Gastroesophageal sphincter (tissue), 4 donors: Measurements from ENCODE around the gene MT1E. TPM values are rescaled to one million over a fixed set of nuclear protein-coding genes. Genes with fewer than 3 reads are reported as not detected.
"Not testable (repeated sequence)": the region's sequence is repeated elsewhere in the genome, so short reads cannot be mapped to it uniquely, and the experiment has no call there.

Source experiments
- ATAC-seq: fragments of 150-250 bp; one replicate; pipeline ENCODE4 v1.9.1; 2016; ENCODE audit warnings: mild to moderate bottlenecking, moderate library complexity
- H3K27ac ChIP-seq, 4 donors: fragments of 200-600 bp; sonication (generic) in 3 of 4; 1 replicate in 3 of 4; 2 replicates in 1 of 4; pipeline ENCODE4 v1.5.1; 2016 to 2019
- H3K27me3 ChIP-seq: fragments of 200-600 bp; sonication (generic); one replicate; pipeline ENCODE4 v1.5.1; 2019
- H3K36me3 ChIP-seq, 2 donors: fragments of 200-600 bp; sonication (generic); one replicate each; pipeline ENCODE4 v1.5.1; 2019; ENCODE audit warnings: control low read depth in 1 of 2
- H3K4me1 ChIP-seq, 3 donors: fragments of 200-600 bp; sonication (generic); 1 replicate in 2 of 3; 2 replicates in 1 of 3; pipeline ENCODE4 v1.5.1; 2016 to 2019; ENCODE audit warnings: control low read depth in 2 of 3
- H3K4me3 ChIP-seq, 2 donors: fragments of 200-600 bp; sonication (generic); one replicate each; pipeline ENCODE4 v1.5.1; 2019; ENCODE audit warnings: mild to moderate bottlenecking in 1 of 2, moderate library complexity in 1 of 2
- H3K9me3 ChIP-seq, 3 donors: fragments of 200-600 bp; sonication (generic); one replicate each; pipeline ENCODE4 v1.5.1; 2017 to 2019; ENCODE audit warnings: control low read depth in 2 of 3
- EP300 ChIP-seq: sonication (generic); formaldehyde crosslinking; IDR thresholded peaks from one replicate; pipeline ENCODE4 v1.6.1; 2017; ENCODE audit warnings: antibody characterized with exemption, mild to moderate bottlenecking
- POLR2A ChIP-seq, 2 donors: fragments of 450-650 bp; IDR thresholded peaks; one replicate each; pipeline ENCODE4 v1.6.1; 2017; ENCODE audit warnings: antibody characterized with exemption in 2 of 2, mild to moderate bottlenecking in 2 of 2, moderate library complexity in 1 of 2
- POLR2AphosphoS5 ChIP-seq: sonication (generic); formaldehyde crosslinking; IDR thresholded peaks from one replicate; pipeline ENCODE4 v1.6.1; 2017; ENCODE audit warnings: antibody characterized with exemption
- WGBS, 2 donors: methylation state at CpG; one replicate each; pipeline ENCODE4 v1.1.5; 2018; ENCODE audit warnings: low coverage in 1 of 2; 5-methylcytosine and 5-hydroxymethylcytosine counted together
- total RNA-seq, 4 donors: library from RNA; depleted of rRNA; stranded (reverse); fragments of >200 nt; gene quantifications; one replicate each; pipeline ENCODE4 v1.1.0, GENCODE V29; 2016
- TF ChIP-seq, protein P1 (sequence below), 4 experiments: fragments of 200-600 bp in 2 of 4; fragments of 450-650 bp in 2 of 4; sonication (generic) in 1 of 4; IDR thresholded peaks; one replicate each; pipeline ENCODE4 v1.5.1; 2017 to 2019; ENCODE audit warnings: antibody characterized with exemption in 4 of 4, mild to moderate bottlenecking in 2 of 4, moderate library complexity in 2 of 4

MT1E gene
- total RNA-seq, 4 donors from 2014 or later: 101 to 194 (median 144) TPM

DNA sequence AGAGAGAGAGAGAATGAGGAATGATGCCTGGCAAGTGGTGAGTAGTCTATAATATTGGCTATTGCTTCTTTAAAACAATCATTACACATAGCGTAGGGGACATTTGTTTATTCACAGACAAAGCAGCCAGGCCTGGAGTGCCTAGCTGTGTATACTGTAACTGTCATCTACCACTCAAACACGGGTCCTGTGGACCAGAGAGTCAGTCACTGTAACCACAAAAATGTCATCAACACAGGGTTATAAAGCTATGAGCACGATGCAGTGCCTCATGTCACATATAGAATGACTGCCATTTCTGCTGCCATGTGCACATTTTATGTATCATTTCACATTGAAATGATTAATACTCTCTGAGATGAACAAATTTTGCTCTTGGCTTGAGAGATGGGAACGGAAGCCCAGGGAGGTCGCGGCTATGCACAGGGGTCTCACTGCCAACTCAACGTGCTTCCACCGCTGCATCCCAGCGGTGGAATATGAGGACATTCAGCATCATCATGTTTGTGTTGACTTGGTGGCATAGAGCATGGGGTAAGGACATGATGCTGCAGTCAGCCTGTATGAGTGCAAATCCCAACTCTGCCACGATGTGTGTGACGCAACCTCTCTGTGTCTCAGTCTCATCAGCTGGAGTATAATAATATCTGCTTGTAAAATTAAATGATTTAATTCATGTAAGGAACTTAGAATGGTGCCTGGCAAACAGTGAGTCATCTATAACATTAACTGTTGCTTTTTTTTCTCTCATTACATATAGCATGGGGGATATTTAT is 47.4 kb downstream of the MT1E start:
- H3K4me1 ChIP-seq: peaks cover 0 to 25% (median 18%) of the 10 kb centered on the region in 3 donors
- no peaks in the 10 kb centered on the region for H3K9me3 ChIP-seq
- no peak overlapping the region for H3K27ac ChIP-seq
- ATAC-seq: no peak
- TF ChIP-seq POLR2AphosphoS5 (no peak), POLR2A (IDR thresholded peaks at IDR 0.05) (no peak), EP300 (no peak)
- TF ChIP-seq, protein P1, sequence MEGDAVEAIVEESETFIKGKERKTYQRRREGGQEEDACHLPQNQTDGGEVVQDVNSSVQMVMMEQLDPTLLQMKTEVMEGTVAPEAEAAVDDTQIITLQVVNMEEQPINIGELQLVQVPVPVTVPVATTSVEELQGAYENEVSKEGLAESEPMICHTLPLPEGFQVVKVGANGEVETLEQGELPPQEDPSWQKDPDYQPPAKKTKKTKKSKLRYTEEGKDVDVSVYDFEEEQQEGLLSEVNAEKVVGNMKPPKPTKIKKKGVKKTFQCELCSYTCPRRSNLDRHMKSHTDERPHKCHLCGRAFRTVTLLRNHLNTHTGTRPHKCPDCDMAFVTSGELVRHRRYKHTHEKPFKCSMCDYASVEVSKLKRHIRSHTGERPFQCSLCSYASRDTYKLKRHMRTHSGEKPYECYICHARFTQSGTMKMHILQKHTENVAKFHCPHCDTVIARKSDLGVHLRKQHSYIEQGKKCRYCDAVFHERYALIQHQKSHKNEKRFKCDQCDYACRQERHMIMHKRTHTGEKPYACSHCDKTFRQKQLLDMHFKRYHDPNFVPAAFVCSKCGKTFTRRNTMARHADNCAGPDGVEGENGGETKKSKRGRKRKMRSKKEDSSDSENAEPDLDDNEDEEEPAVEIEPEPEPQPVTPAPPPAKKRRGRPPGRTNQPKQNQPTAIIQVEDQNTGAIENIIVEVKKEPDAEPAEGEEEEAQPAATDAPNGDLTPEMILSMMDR (IDR thresholded peaks at IDR 0.05): no peak
- H3K4me3 ChIP-seq: no peak overlapping the region
- H3K27me3 ChIP-seq: peaks cover 90% of the 10 kb centered on the region
- H3K36me3 ChIP-seq: no peaks in the 10 kb centered on the region
- 75 to 85% methylated on average over 8 to 11 of the region's 11 CpGs for WGBS, 2 donors

DNA sequence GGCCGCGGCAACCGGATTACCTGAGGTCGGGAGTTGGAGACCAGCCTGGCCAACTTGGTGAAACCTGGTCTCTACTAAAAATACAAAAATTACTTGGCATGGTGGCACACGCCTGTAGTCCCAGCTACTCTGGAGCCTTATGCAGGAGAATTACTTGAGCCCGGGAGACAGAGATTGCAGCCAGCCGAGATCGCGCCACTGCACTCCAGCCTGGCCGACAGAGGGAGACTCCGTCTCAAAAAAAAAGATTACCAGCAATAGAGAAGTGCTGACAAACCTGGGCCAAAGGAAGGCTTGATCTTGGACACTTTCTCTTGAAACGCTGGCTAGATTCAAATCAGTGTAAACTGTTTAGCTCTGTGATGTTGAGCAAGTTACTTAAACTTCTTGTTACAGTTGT is 48.3 kb downstream of the MT1E start:
- WGBS, 2 donors: 37 to 55% methylated on average over 5 to 6 of the region's 12 CpGs
- ATAC-seq: peak; percentile 55

DNA sequence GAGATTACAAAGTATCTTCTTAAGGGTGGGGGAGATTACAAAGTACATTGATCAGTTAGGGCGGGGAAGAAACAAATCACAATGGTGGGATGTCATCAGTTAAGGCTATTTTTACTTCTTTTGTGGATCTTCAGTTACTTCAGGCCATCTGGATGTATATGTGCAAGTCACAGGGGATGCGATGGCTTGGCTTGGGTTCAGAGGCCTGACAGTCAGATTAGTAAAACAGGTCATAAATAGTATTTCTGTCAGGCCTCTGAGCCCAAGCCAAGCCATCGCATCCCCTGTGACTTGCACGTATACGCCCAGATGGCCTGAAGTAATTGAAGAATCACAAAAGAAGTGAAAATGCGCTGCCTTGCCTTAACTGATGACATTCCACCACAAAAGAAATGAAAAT is 49.0 kb downstream of the MT1E start:
- Histone ChIP-seq H3K4me1 (peaks cover 0 to 16% (median 12%) of the 10 kb centered on the region in 3 donors), H3K27me3 (peaks cover 74% of the 10 kb centered on the region)
- H3K27ac ChIP-seq, H3K9me3 ChIP-seq, H3K36me3 ChIP-seq, ATAC-seq, H3K4me3 ChIP-seq: not testable (repeated sequence)
- 61 to 82% methylated on average over 2 to 6 of the region's 6 CpGs for WGBS, 2 donors

More for the DNA sequence above, 48.3 kb downstream of the MT1E start:
- Histone ChIP-seq H3K36me3 (no peaks in the 10 kb centered on the region), H3K27me3 (peaks cover 80% of the 10 kb centered on the region), H3K27ac (no peak overlapping the region), H3K4me1 (peaks cover 0 to 20% (median 15%) of the 10 kb centered on the region in 3 donors), H3K9me3 (no peaks in the 10 kb centered on the region), H3K4me3 (no peak overlapping the region)
- TF ChIP-seq, protein P1 (IDR thresholded peaks at IDR 0.05): peak in 3 of 4 experiments; percentile 67 to 74 (median 71)
- TF ChIP-seq EP300: no peak

DNA sequence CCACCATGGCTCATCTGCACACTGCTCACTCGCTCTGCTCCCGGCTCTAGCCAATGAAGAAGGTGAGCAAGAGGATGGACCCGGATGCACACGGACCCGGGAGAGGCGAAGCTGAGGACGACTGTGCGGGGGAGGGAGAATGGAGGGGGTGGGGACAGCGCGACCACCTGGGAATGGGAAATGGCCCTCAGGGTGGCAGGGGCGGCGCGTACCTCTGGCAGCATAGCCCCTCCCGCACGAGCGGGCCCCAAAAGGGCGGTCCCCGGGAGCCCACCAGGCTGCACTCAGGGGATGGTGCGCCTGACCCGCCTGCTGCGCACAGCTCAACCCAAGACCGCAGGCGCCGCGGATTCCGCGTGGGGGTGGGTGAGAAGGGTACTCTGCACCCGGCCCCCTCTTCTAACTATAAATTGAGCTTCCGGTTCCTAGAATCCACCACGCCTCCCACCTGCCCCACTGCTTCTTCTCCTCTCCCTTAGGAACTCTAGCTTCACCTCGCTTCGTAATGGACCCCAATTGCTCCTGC is 50.2 kb downstream of the MT1E start:
- no peak for ATAC-seq
- TF ChIP-seq EP300 (no peak), POLR2AphosphoS5 (no peak), POLR2A (IDR thresholded peaks at IDR 0.05) (no peak)
- TF ChIP-seq, protein P1 (IDR thresholded peaks at IDR 0.05): no peak
- peaks cover 0 to 11% (median 7%) of the 10 kb centered on the region in 3 donors for H3K4me1 ChIP-seq
- peak overlapping the region in 1 of 2 donors; percentile 23 for H3K4me3 ChIP-seq
- H3K27ac ChIP-seq: no peak overlapping the region
- WGBS, 2 donors: 0 to 3% methylated on average over 3 to 16 of the region's 32 CpGs
- no peaks in the 10 kb centered on the region for H3K9me3 ChIP-seq
- H3K36me3 ChIP-seq: no peaks in the 10 kb centered on the region
- H3K27me3 ChIP-seq: peaks cover 62% of the 10 kb centered on the region

Other genes starting within 250 kb of the MT1E start
- gene AMFR, start 200.2 kb upstream of the MT1E start, total RNA-seq: 100 to 1,000 TPM; 172 to 216 (median 194) TPM
- 10 to 100 TPM; 43.0 to 72.6 (median 55.6) TPM for gene NUDT21, start 174.4 kb upstream of the MT1E start, total RNA-seq
- gene OGFOD1, start 174.2 kb upstream of the MT1E start, total RNA-seq: 10 to 100 TPM; 40.6 to 55.1 (median 50.4) TPM
- 10 to 100 TPM; 29.4 to 51.2 (median 45.5) TPM for gene BBS2, start 105.8 kb upstream of the MT1E start, total RNA-seq
- gene MT4, start 60.7 kb upstream of the MT1E start, total RNA-seq: not detected
- 1 to 10 TPM in 2 of 4 donors, not detected in 2; 2.0 to 3.6 TPM for gene MT3, start 36.3 kb upstream of the MT1E start, total RNA-seq
- gene MT2A, start 17.2 kb upstream of the MT1E start, total RNA-seq: 100 to 1,000 TPM in 2 of 4 donors, 10 to 100 TPM in 2; 27.2 to 216 (median 119) TPM
- gene MT1M, start 6.9 kb downstream of the MT1E start, total RNA-seq: 10 to 100 TPM in 2 of 4 donors, 1 to 10 TPM in 2; 2.6 to 36.9 (median 6.9) TPM
- 100 to 1,000 TPM in 1 of 4 donors, 10 to 100 TPM in 1, 1 to 10 TPM in 1, not detected in 1; 9.9 to 171 (median 25.5) TPM for gene MT1A, start 12.9 kb downstream of the MT1E start, total RNA-seq
- gene MT1B, start 26.1 kb downstream of the MT1E start, total RNA-seq: not detected
- 1 to 10 TPM in 2 of 4 donors, not detected in 2; 1.7 to 4.6 TPM for gene MT1F, start 32.2 kb downstream of the MT1E start, total RNA-seq
- gene MT1G, start 42.3 kb downstream of the MT1E start, total RNA-seq: 10 to 100 TPM in 3 of 4 donors, not detected in 1; 16.0 to 40.0 (median 21.6) TPM
- not detected for gene MT1H, start 44.0 kb downstream of the MT1E start, total RNA-seq
- 100 to 1,000 TPM; 265 to 685 (median 330) TPM for gene MT1X, start 56.7 kb downstream of the MT1E start, total RNA-seq
- gene NUP93, start 104.3 kb downstream of the MT1E start, total RNA-seq: 10 to 100 TPM; 37.6 to 39.3 (median 38.9) TPM
- not detected for gene SLC12A3, start 239.4 kb downstream of the MT1E start, total RNA-seq